GM19023 (cell line): ENCODE measurements around the gene ANXA2.

Source experiments
- ATAC-seq: cut with Tn5 transposase; IDR thresholded peaks from one replicate; pipeline ENCODE4 v1.9.1; 2021; ENCODE audit warnings: mild to moderate bottlenecking, moderate library complexity; ENCODE audit not compliant: unreplicated experiment

The ANXA2 gene

GRCh38 chr15:60315878-60316277, 81.9 kb downstream of the ANXA2 start:
- ATAC-seq, result no peak

- ATAC-seq, result no peak
Observed at GRCh38 chr15:60313906-60314305, 83.9 kb downstream of the ANXA2 start.

- ATAC-seq, result no peak
Observed at GRCh38 chr15:60307034-60307433, 90.8 kb downstream of the ANXA2 start.

- no peak for ATAC-seq
Observed at GRCh38 chr15:60301024-60301423, 96.8 kb downstream of the ANXA2 start.

- ATAC-seq, result no peak
Observed at GRCh38 chr15:60299452-60300047, 98.2 kb downstream of the ANXA2 start.
